Adrenal gland (tissue), 5 donors: ENCODE data around the gene RELCH.

Experiments
- POLR2A ChIP-seq, 2 donors: fragments of 450-650 bp; IDR thresholded peaks; one replicate each; pipeline ENCODE4 v1.6.1; 2017; ENCODE audit warnings: antibody characterized with exemption in 2 of 2, mild to moderate bottlenecking in 2 of 2, moderate library complexity in 1 of 2
- TF ChIP-seq, protein P1 (sequence below), 6 experiments: fragments of 450-650 bp in 4 of 6; fragments of 200-600 bp in 2 of 6; sonication (generic) in 1 of 6; IDR thresholded peaks; 1 replicate in 5 of 6; 2 replicates in 1 of 6; pipeline versions ENCODE4 v1.5.1 to v1.8.0; 2016 to 2021; ENCODE audit warnings: antibody characterized with exemption in 6 of 6, mild to moderate bottlenecking in 2 of 6, moderate library complexity in 1 of 6
- donor health status: DM: no; HTN: no; CAD: no.

- TF ChIP-seq, protein P1, sequence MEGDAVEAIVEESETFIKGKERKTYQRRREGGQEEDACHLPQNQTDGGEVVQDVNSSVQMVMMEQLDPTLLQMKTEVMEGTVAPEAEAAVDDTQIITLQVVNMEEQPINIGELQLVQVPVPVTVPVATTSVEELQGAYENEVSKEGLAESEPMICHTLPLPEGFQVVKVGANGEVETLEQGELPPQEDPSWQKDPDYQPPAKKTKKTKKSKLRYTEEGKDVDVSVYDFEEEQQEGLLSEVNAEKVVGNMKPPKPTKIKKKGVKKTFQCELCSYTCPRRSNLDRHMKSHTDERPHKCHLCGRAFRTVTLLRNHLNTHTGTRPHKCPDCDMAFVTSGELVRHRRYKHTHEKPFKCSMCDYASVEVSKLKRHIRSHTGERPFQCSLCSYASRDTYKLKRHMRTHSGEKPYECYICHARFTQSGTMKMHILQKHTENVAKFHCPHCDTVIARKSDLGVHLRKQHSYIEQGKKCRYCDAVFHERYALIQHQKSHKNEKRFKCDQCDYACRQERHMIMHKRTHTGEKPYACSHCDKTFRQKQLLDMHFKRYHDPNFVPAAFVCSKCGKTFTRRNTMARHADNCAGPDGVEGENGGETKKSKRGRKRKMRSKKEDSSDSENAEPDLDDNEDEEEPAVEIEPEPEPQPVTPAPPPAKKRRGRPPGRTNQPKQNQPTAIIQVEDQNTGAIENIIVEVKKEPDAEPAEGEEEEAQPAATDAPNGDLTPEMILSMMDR (IDR thresholded peaks at IDR 0.05) = no peak
- no peak for TF ChIP-seq POLR2A (IDR thresholded peaks at IDR 0.05)
Measured at GRCh38 chr18:62164310-62164709, 22.7 kb upstream of the RELCH start.
